A204.1 (cell line): ENCODE measurements around the gene HS3ST3B1.

Source experiments
- FAIRE-seq: peaks from 2 replicates; lab custom pipeline; 2012; peaks lifted over from hg19 to GRCh38; lab: Jason Lieb, UNC

The HS3ST3B1 gene

GRCh38 chr17:14321476-14321949, 20.6 kb downstream of the HS3ST3B1 start:
- FAIRE-seq: no peak

- FAIRE-seq: no peak
Observed at GRCh38 chr17:14321980-14322776, 21.3 kb downstream of the HS3ST3B1 start.

GRCh38 chr17:14323522-14323981, 22.7 kb downstream of the HS3ST3B1 start:
- no peak for FAIRE-seq

GRCh38 chr17:14325618-14326167, 24.8 kb downstream of the HS3ST3B1 start:
- no peak for FAIRE-seq

DNA sequence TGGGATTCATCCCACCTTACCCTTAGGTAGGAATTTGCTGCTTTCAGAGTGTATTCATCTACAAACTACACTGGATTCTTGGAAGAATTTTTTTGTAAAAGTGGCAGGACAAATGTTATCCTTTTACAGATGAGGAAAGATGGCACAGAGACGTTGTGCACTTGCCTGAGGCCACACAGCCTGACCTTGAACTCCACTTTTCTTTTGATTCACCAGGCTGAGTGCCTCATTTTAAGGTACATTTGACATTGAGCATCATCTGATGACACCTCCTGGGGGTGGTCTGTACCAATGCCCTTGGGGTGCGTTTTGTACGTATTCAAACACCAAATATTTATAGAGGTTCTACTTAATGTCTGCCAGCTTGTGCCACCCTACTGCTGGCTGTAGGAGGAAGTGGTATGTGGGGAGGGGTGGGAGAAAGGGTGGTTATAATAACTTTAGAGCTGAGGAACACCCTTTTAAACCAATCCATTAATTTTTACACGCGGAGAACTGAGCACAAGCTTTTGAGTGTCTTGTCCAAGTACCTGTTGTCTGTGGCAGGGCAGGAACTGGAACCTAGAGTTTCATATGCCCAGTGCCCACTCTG, 29.1 kb downstream of the HS3ST3B1 start:
- FAIRE-seq: no peak

GRCh38 chr17:14330492-14330962, 29.6 kb downstream of the HS3ST3B1 start:
- no peak for FAIRE-seq

DNA sequence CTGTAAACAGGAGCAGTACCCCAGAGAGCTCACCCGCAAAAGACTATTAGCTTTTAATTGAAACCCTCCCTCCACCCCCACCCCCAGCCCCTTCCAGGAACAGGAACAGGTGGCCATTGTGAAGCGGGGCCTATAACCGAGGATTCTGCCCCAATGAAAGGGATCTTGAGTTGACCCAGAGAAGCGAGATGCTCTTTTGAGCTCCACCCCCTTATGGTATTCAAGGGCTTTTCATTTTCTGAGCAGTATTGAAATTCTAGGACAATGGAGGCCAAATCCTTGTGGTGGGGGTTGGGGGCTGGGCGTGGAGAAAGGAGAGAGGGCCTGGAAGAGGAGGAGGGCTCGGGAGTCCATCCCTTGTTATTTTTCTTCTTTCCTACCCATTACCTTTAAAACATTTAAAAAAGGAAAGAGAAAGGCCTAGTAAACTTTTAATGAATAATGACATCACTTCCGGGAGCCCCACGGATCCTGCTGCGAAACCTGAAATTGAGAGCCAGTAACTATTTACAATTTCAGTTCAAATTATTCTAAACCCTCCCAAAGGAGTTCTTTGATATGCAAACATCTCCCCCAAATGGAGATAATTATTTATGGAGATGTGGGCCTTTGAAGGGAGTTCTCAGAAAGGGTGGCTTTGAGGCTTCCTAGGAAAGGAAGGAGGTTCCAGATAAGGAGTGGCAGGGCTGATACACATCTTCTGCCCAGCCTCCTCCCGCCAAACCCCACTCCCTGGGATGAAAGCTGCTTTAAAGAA, 30.5 kb downstream of the HS3ST3B1 start:
- FAIRE-seq: no peak

GRCh38 chr17:14331982-14332298, 31.1 kb downstream of the HS3ST3B1 start:
- FAIRE-seq: no peak

DNA sequence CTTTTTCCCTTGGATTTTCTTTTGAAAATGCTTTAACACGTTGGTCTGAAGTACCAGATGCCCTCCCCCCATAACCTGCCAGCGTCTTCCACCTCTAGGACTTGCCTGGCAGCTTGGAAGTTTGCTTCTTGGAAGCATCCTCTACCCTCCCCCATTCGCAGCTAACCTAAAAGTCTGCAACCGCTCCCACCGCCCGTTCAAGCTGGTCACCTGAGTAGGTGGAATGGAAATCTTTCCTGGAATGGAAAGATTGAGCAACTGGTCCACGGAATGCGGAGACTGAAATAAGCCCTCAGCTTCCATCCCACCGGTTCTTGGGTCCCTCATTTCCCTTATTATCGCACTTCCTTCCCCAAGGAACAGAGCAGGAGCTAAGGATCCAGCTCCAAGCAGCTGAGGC, 31.4 kb downstream of the HS3ST3B1 start:
- no peak for FAIRE-seq

DNA sequence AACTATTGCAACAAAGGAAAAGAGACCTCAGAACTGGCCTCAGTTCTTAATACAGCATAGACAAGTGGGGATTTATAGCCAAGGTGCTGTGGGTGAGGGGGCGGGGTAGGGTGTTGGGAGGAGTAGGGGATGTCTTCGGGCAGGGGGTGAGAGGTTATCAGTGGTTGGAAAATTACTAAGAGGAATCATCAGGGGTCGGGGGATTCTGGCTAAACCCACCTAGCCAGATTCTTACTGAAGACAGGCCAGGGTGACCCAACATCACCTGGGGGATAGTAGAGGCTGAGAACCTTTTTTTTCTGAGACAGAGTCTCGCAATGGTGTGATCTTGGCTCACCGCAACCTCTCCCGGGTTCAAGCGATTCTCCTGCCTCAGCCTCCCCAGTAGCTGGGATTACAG, 32.6 kb downstream of the HS3ST3B1 start:
- FAIRE-seq: no peak

GRCh38 chr17:14334276-14334840, 33.5 kb downstream of the HS3ST3B1 start:
- no peak for FAIRE-seq

DNA sequence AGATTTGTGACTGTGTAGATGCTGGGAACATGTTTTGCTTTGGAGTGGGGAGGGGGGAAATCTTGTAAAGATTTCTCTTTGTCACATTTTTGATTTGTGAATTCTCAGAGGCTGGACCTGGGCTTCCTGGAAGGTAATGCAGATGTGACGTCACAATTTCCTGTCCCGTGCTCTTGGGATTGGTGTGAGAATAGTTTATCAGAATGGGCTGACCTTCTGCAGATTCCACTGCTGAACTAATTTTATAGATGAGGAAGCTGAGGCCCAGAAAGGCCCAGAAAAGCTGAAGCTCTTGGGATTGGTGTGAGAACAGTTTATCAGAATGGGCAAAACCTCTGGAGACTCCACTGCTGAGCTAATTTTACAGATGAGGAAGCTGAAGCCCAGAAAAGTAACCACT, 34.0 kb downstream of the HS3ST3B1 start:
- FAIRE-seq: no peak

DNA sequence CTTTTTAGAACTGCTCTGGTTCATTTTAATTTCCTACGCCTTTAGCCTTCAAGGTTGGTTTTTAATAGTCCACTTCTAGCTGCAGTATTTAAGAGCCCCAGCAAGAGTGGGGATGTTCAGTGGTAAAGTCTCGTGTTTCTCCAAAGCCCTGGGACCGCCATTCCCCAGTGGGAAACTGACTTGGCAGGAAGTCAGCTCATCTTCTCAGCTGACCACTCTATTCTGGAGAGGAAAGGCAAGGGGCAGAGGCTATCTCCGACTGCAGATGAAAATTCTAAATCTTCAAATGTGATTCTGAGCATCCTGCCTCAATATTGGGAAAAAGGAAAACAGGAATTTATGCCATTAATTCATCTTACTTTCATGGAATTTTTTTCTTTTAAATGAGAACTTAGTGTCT, 35.5 kb downstream of the HS3ST3B1 start:
- FAIRE-seq: no peak

GRCh38 chr17:14337596-14338079, 36.8 kb downstream of the HS3ST3B1 start:
- FAIRE-seq: no peak

DNA sequence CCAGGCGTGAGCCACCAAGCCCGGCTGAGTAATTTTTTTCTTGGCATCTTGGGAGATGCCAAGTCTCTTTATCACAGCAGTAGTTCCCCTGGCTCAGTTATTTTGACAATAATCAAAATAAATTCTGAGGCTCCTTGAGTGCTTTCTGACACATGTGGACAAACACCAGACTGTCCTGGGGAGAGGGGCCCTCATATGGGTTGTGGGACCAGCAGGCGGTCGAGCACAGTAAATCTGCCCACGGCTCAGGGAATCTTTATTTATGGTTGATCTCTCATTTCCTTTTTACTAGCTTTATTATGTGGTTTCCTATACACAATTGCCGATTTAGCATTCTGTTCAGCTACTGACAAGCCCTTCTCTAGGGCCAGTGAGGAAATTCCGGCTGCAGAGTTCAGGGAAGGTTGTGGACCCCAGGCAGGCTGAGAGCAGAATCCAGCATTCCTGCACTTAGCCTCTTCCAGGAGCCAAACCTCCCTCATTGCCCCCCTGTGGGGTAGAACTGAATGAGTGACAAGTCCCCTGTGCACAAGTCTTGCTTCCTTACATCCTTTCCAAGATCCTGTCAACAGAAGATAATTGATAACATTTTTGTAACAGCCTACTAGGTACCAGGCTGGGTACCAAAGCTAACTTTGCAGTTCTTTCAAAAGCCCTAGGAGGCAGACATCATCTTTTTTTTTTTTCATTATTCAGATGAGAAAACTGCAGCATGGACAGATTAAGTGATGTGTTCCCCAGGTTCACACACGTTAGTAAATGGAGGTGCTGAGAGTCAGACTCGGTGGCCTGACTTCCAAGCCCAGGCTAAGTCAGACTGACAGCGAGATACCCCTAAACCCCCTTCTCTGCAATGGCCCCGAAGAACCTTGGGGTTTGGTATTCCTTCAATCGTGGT, 40.2 kb downstream of the HS3ST3B1 start:
- no peak for FAIRE-seq

GRCh38 chr17:14341866-14342265, 41.0 kb downstream of the HS3ST3B1 start:
- no peak for FAIRE-seq

GRCh38 chr17:14346801-14347200, 45.9 kb downstream of the HS3ST3B1 start:
- no peak for FAIRE-seq

DNA sequence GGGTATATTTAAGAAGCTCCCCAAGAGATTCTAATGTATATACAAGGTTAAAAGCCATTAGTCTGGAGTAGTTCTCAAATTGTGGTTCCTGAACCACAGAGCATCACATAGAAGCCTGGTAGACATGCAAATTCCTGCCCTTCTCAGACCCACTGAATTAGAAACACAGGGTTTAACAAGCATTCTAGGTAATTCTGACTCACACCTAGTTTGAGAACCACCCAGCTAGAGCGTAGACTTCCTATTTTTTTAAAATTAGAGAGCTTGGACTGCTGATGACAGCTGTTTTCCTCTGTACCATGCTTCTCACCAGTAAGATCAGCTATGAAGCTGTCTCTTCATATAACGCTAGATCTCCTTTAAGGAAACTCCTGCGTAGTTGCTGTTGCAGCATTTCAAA, 50.6 kb downstream of the HS3ST3B1 start:
- no peak for FAIRE-seq

- FAIRE-seq: no peak
Observed at GRCh38 chr17:14352136-14352535, 51.3 kb downstream of the HS3ST3B1 start.

DNA sequence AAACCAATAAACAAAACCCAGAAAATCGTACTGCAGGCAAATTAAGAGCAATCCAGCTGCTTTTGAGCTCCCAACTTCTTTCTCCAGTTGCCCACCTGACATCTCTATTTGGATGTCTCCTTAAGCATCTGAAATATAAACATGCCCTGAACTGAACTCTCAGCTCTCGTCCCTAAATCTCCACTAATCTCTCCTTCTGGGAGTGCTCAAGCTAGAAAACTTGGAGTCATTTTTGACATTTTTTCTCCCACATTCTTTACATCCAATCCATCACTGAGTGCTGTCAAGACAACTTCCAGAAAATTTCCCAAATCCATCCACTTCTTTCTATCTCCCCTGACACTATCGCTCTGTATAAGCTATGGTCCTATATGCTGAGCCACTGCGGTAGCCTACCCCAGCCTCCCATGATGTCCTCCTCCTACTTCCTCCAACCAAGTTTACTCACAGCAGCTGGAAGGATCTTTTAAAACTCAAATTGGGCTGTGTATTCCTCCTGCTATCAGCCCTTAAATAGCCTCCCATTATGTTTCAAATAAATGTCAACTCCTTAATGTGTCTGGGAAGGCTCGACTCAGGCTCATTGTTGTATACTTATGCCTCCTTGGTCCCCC, 53.1 kb downstream of the HS3ST3B1 start:
- FAIRE-seq: no peak

DNA sequence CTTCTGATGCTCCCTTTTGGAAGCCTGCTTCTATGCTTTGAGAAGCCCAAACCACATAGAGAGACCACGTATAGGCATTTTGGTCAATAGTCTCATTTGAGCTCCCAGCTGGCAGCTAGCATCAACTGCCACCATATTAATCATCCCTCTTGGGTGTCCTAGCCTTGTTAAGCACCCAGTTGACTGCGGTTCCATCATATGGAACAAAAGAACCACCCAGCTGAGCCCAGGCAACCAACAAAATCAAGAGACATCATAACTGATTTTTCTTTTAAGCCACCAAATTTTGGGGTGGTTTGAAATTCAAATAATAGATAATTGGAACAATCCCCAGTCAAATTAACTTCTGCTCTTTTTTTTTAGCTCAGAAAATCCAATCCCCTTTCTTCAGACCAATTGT, 53.9 kb downstream of the HS3ST3B1 start:
- no peak for FAIRE-seq
